Glutamatergic neuron (in vitro differentiated cells): ENCODE measurements around the gene OR2F1. TPM values are rescaled to one million over a fixed set of nuclear protein-coding genes. Genes with fewer than 3 reads are reported as not detected.

ENCODE experiments used
- DNase-seq: peaks from one replicate; pipeline ENCODE4 v3.0.0; 2022
- H3K27ac Mint-ChIP-seq: one replicate; pipeline ENCODE4 v1.8.0; 2020; ENCODE audit warnings: mild to moderate bottlenecking, mixed read lengths, inconsistent platforms; ENCODE audit not compliant: unreplicated experiment
- H3K27me3 Mint-ChIP-seq: one replicate; pipeline ENCODE4 v1.8.0; 2020; ENCODE audit warnings: mild to moderate bottlenecking, moderate library complexity, mixed read lengths, inconsistent platforms; ENCODE audit not compliant: unreplicated experiment
- H3K36me3 Mint-ChIP-seq: one replicate; pipeline ENCODE4 v1.8.0; 2020; ENCODE audit warnings: mild to moderate bottlenecking, mixed read lengths, inconsistent platforms; ENCODE audit not compliant: unreplicated experiment
- H3K4me1 Mint-ChIP-seq: one replicate; pipeline ENCODE4 v1.8.0; 2020; ENCODE audit warnings: mild to moderate bottlenecking, low read depth, mixed read lengths, inconsistent platforms; ENCODE audit not compliant: unreplicated experiment
- H3K4me3 Mint-ChIP-seq: one replicate; pipeline ENCODE4 v1.8.0; 2020; ENCODE audit warnings: mild to moderate bottlenecking, mixed read lengths, inconsistent platforms; ENCODE audit not compliant: unreplicated experiment
- H3K9me3 Mint-ChIP-seq: one replicate; pipeline ENCODE4 v1.8.0; 2020; ENCODE audit warnings: mild to moderate bottlenecking, moderate library complexity, mixed read lengths, inconsistent platforms; ENCODE audit not compliant: unreplicated experiment
- total RNA-seq: library from RNA; stranded (reverse); fragmentation: NEBNext Ultra II Directional; extraction: Animal tissue kit (Norgen Biotek cat#: 25700); gene quantifications from one replicate; pipeline ENCODE4 v1.2.1, GENCODE V29; 2021; ENCODE audit not compliant: unreplicated experiment
- TF ChIP-seq, protein P1 (sequence below): fragments of 200-600 bp; sonication (generic); IDR thresholded peaks from one replicate; pipeline ENCODE4 v1.5.0; 2021; ENCODE audit not compliant: partially characterized antibody, unreplicated experiment

OR2F1 gene
- total RNA-seq, 1 donor from 2014 or later = not detected

DNA sequence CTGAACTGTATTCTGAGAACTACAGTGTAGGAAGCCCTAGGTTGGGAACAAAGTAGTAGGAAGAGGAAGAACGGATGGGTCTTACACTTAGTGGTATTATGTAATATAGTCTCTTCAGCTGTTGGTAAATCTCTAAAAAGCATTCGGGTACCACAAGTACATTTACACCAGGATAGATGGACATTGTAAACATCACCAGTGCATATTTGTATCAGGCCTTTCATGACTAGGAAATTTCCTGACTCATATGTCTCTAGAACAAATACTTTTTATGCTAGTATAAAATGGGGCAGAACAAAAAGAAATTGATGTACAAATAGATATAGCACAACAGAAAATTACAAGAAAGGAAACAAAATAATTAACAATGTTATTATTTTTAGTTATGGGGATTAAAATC lies 23.9 kb downstream of the OR2F1 start:
- TF ChIP-seq, protein P1, sequence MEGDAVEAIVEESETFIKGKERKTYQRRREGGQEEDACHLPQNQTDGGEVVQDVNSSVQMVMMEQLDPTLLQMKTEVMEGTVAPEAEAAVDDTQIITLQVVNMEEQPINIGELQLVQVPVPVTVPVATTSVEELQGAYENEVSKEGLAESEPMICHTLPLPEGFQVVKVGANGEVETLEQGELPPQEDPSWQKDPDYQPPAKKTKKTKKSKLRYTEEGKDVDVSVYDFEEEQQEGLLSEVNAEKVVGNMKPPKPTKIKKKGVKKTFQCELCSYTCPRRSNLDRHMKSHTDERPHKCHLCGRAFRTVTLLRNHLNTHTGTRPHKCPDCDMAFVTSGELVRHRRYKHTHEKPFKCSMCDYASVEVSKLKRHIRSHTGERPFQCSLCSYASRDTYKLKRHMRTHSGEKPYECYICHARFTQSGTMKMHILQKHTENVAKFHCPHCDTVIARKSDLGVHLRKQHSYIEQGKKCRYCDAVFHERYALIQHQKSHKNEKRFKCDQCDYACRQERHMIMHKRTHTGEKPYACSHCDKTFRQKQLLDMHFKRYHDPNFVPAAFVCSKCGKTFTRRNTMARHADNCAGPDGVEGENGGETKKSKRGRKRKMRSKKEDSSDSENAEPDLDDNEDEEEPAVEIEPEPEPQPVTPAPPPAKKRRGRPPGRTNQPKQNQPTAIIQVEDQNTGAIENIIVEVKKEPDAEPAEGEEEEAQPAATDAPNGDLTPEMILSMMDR = no peak
- H3K4me3 Mint-ChIP-seq = no peak overlapping the region
- H3K36me3 Mint-ChIP-seq = no peaks in the 10 kb centered on the region
- no peaks in the 10 kb centered on the region for H3K27me3 Mint-ChIP-seq
- no peaks in the 10 kb centered on the region for H3K4me1 Mint-ChIP-seq
- no peak for DNase-seq
- no peak overlapping the region for H3K27ac Mint-ChIP-seq
- H3K9me3 Mint-ChIP-seq = no peaks in the 10 kb centered on the region

DNA sequence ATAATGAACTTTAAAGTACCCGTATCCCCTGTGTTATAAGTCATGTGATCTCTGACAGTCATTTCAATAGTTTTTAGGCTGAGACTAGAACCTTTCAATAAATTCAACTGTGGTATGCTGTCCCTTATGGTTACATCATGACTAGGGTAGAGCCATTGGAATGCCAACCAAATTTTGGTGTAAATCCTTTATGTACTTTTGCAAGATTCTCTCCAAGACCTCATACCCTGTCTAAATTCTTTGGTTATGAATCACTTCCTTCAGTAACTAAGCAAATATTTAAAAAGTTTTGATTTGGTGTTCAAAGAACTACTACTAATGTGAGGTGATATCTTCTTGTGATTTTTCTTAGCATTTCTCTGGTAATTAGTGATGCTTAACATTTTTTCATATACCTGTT lies 24.7 kb downstream of the OR2F1 start:
- Mint-ChIP-seq H3K27ac (no peak overlapping the region), H3K36me3 (no peaks in the 10 kb centered on the region), H3K9me3 (no peaks in the 10 kb centered on the region), H3K27me3 (no peaks in the 10 kb centered on the region), H3K4me3 (no peak overlapping the region), H3K4me1 (no peaks in the 10 kb centered on the region)
- TF ChIP-seq, protein P1 = no peak
- no peak for DNase-seq

DNA sequence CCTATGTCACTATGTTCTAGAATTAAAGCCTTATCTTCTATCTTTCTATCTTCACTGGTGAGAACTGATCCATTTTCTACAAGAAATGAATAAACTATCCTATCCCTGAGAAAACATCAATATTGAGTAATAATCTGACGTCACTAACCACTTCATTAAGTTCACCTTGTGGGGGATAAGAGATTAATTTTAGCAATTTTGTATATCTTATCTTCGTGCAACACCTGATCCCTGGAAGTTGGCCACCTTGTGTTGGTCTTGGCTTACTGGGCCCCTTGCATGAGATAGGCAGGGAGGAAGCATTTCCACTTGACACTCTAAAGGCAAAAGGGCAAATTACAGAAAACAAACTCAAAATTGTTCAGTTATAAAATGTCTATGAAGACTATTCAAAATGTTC lies 25.4 kb downstream of the OR2F1 start:
- H3K4me1 Mint-ChIP-seq = no peaks in the 10 kb centered on the region
- no peaks in the 10 kb centered on the region for H3K27me3 Mint-ChIP-seq
- H3K9me3 Mint-ChIP-seq = no peaks in the 10 kb centered on the region
- H3K36me3 Mint-ChIP-seq = no peaks in the 10 kb centered on the region
- no peak overlapping the region for H3K27ac Mint-ChIP-seq
- TF ChIP-seq, protein P1 = no peak
- no peak for DNase-seq
- H3K4me3 Mint-ChIP-seq = no peak overlapping the region

DNA sequence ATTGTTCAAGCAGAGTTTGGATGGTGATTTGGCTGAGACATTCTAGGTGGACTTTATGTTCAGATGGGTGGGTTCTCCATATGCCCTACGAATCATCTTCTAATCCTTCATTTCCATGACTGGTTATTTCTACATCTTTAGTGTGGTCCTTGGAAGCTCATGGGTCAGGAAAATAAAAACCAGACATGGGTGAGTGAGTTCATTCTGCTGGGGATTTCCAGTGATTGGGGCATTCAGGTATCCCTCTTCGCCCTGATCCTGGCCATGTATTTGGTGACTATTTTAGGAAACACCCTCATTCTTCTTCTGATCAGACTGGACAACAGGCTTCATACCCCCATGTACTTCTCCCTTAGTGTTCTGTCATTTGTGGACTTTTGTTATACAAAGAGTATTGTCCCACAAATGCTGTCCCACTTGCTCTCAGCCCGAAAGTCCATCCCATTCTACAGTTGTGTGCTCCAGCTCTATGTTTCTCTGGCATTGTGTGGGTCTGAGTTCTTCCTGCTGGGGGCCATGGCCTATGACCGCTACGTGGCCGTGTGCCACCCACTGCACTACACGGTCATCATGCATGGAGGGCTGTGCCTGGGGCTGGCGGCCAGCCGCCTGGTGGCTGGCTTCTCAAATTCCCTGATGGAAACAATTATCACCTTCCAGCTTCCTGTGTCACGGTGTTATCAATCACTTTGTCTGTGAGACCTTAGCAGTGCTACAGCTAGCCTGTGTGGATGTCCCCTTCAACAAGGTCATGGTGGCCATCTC lies 26.3 kb downstream of the OR2F1 start:
- H3K27ac Mint-ChIP-seq = no peak overlapping the region
- no peaks in the 10 kb centered on the region for H3K9me3 Mint-ChIP-seq
- H3K4me3 Mint-ChIP-seq = no peak overlapping the region

DNA sequence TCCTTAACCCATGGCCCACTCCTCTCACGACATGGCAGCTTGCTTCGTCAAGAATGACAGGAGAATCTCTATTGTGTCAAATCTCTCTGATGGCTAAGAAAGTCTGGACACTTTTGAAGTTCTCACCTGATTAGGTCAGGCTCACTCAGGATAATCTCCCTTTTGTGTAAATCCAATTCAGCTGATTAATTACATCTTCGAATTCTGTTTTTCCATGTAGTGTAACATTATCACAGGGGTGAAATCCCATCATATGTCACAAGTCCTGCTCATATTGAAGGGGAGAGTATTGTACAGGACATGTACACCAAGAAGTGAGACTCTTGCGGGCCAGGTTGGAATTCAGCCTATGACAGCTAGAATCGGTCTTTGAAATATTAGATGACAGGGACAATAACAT lies 29.3 kb downstream of the OR2F1 start:
- Mint-ChIP-seq H3K4me1 (no peaks in the 10 kb centered on the region), H3K27ac (no peak overlapping the region), H3K4me3 (no peak overlapping the region), H3K36me3 (no peaks in the 10 kb centered on the region), H3K9me3 (no peaks in the 10 kb centered on the region), H3K27me3 (peaks cover 2% of the 10 kb centered on the region)
- TF ChIP-seq, protein P1 = no peak
- no peak for DNase-seq

More for the DNA sequence above, 26.3 kb downstream of the OR2F1 start:
- no peak for DNase-seq
- Mint-ChIP-seq H3K27me3 (peaks cover 2% of the 10 kb centered on the region), H3K4me1 (no peaks in the 10 kb centered on the region), H3K36me3 (no peaks in the 10 kb centered on the region)
- TF ChIP-seq, protein P1 = no peak
